Ovary (tissue), 9 donors: Measurements from ENCODE around the gene BRDT. TPM values are rescaled to one million over a fixed set of nuclear protein-coding genes. Genes with fewer than 3 reads are reported as not detected.

Source experiments
- DNase-seq, 5 donors: peaks; one replicate each; pipeline ENCODE4 v3.0.0-alpha.2; 2019 to 2020
- H3K27ac ChIP-seq, 2 donors: fragments of 200-600 bp; one replicate each; pipeline versions ENCODE4 v1.5.1 to v1.8.0; 2019 to 2022
- H3K27me3 ChIP-seq: fragments of 200-600 bp; one replicate; pipeline ENCODE4 v1.8.0; 2022
- H3K36me3 ChIP-seq: fragments of 200-600 bp; sonication (generic); one replicate; pipeline ENCODE4 v1.5.1; 2019
- H3K4me1 ChIP-seq: one replicate; pipeline ENCODE4 v1.8.1; 2013; ENCODE audit warnings: mild to moderate bottlenecking, moderate library complexity; ENCODE audit not compliant: insufficient read depth
- H3K4me3 ChIP-seq: fragments of 200-600 bp; sonication (generic); one replicate; pipeline ENCODE4 v1.5.1; 2017
- H3K9me3 ChIP-seq, 2 donors: fragments of 200-600 bp in 1 of 2; sonication (generic) in 1 of 2; one replicate each; pipeline versions ENCODE4 v1.5.1 to v1.8.1; 2013 to 2019; ENCODE audit warnings: mild to moderate bottlenecking in 1 of 2, moderate library complexity in 1 of 2
- EP300 ChIP-seq: sonication (generic); formaldehyde crosslinking; IDR thresholded peaks from one replicate; pipeline ENCODE4 v1.6.1; 2017; ENCODE audit warnings: antibody characterized with exemption
- POLR2A ChIP-seq: fragments of 450-650 bp; IDR thresholded peaks from one replicate; pipeline ENCODE4 v1.6.1; 2017; ENCODE audit warnings: antibody characterized with exemption, mild to moderate bottlenecking, moderate library complexity
- WGBS, 3 donors: extraction: QIAGEN DNeasy Blood & Tissue Kit in 1 of 3; methylation state at CpG; one replicate each; pipeline versions ENCODE4 v1.1.5 to v1.1.7; 2013 to 2017; 5-methylcytosine and 5-hydroxymethylcytosine counted together
- intact Hi-C, 4 donors: fragments of 100-400 bp; cut with DNase I; formaldehyde crosslinking; loops; one replicate each; pipeline versions ENCODE4 v1.11.0 to v1.15.1; 2022 to 2023
- polyA plus RNA-seq, 2 donors: library from polyadenylated mRNA; stranded (reverse); fragments of 200-250 nt in 1 of 2; fragments of 350-450 nt in 1 of 2; fragmentation: Illumina TruSeq in 1 of 2; extraction: RNeasy Lipid Tissue Mini Kit (QIAGEN cat#74804) in 1 of 2; gene quantifications; one replicate each; pipeline ENCODE4 v1.2.3, GENCODE V29; 2013 to 2014
- total RNA-seq, 7 donors: library from RNA; depleted of rRNA in 2 of 7; stranded (reverse); fragments of >200 nt in 2 of 7; fragmentation: NEBNext Ultra II Directional in 3 of 7; extraction: Animal tissue kit (Norgen Biotek cat#: 25700) in 3 of 7; gene quantifications; one replicate each; pipeline versions ENCODE4 v1.1.0 to v1.2.4, GENCODE V29; 2016 to 2023
- TF ChIP-seq, protein P1 (sequence below), 3 donors: fragments of 450-650 bp in 2 of 3; fragments of 200-600 bp in 1 of 3; IDR thresholded peaks; one replicate each; pipeline versions ENCODE4 v1.5.1 to v1.8.0; 2016 to 2022; ENCODE audit warnings: antibody characterized with exemption in 3 of 3, mild to moderate bottlenecking in 1 of 3
- donor health status: DM: no; HTN: no; CAD: no; lungs with moderate emphysema.
- donor health status: DM: no; HTN: no; CAD: no.
- donor health status: Bipolar disorder and iron deficiency.
- donor health status: DM: yes; HTN: yes; CAD: no.
- donor health status: DM: no; HTN: no; CAD: no.
- donor health status: DM: yes; HTN: yes; CAD: no.

The BRDT gene
- total and polyA plus RNA-seq, 9 donors = 0.17 TPM; not detected in 8

DNA sequence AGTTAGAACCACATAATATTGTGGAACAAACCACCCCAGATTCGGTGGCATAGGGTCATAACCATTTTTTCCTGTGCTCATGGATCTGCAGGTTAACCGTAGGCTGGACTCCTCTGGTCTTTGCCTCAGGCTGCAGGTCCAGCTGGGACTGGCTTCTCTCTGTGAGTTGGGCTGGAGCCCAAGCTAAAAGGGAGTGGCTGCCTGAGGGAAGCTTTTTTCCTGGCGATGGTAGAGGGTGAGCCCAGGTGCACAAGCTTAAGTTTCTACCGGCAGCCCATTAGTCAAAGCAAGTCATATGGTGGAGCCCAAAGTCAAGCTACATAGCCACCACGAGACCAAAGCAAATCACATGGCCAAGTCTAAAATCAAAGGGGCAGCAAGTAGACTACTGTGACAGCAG, 94.4 kb downstream of the BRDT start:
- intact Hi-C loops = no loop called here
- WGBS, 3 donors = 71 to 80% (median 72%) methylated on average over 5 of the region's 5 CpGs
- no peak overlapping the region for H3K4me3 ChIP-seq

DNA sequence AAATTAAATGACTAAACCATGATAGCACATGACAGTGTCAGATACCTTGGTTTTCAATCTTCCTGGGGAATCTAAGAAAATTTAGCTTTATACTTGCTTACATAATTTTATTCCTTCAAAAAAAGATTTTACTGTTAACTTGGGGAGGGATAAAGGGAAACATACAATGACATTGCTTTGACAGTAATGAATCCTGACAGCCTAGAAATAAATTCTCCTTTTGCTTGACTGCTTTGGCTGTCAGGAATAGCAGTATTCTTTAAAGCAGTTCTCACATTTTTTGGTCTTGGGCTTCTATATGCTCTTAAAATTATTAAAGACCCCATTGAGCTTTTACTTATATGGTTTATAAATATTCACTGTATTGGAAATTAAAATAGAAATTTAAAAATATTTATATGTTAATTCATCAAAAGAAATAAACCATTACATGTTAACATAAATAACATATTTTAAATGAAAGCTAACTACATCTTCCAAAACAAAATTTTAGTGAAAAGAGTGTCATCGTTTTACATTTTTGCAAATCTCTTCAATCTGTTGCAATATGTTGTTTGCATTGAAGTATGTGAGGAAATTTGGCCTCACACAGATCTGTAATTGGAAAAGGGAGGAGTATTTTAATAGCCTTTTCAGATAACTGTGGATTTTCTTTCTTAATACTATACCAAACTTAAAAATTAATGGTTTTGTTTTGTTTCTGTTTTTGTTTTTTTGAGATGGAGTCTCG, 96.7 kb downstream of the BRDT start:
- intact Hi-C loops = no loop called here
- H3K36me3 ChIP-seq = no peaks in the 10 kb centered on the region
- no peaks in the 10 kb centered on the region for H3K4me1 ChIP-seq
- no peaks in the 10 kb centered on the region for H3K9me3 ChIP-seq
- WGBS, 3 donors = 44 to 80% (median 53%) methylated on average over 2 of the region's 2 CpGs
- DNase-seq = no peak
- TF ChIP-seq, protein P1, sequence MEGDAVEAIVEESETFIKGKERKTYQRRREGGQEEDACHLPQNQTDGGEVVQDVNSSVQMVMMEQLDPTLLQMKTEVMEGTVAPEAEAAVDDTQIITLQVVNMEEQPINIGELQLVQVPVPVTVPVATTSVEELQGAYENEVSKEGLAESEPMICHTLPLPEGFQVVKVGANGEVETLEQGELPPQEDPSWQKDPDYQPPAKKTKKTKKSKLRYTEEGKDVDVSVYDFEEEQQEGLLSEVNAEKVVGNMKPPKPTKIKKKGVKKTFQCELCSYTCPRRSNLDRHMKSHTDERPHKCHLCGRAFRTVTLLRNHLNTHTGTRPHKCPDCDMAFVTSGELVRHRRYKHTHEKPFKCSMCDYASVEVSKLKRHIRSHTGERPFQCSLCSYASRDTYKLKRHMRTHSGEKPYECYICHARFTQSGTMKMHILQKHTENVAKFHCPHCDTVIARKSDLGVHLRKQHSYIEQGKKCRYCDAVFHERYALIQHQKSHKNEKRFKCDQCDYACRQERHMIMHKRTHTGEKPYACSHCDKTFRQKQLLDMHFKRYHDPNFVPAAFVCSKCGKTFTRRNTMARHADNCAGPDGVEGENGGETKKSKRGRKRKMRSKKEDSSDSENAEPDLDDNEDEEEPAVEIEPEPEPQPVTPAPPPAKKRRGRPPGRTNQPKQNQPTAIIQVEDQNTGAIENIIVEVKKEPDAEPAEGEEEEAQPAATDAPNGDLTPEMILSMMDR (IDR thresholded peaks at IDR 0.05) = no peak
- TF ChIP-seq EP300 (no peak), POLR2A (no peak)
- no peak overlapping the region for H3K27ac ChIP-seq
- no peaks in the 10 kb centered on the region for H3K27me3 ChIP-seq
- H3K4me3 ChIP-seq = no peak overlapping the region

More for the DNA sequence above, 94.4 kb downstream of the BRDT start:
- Histone ChIP-seq H3K27me3 (no peaks in the 10 kb centered on the region), H3K9me3 (no peaks in the 10 kb centered on the region), H3K4me1 (no peaks in the 10 kb centered on the region), H3K36me3 (no peaks in the 10 kb centered on the region), H3K27ac (no peak overlapping the region)
- no peak for TF ChIP-seq EP300
- TF ChIP-seq, protein P1 (IDR thresholded peaks at IDR 0.05) = no peak
- TF ChIP-seq POLR2A = no peak
- DNase-seq = no peak

DNA sequence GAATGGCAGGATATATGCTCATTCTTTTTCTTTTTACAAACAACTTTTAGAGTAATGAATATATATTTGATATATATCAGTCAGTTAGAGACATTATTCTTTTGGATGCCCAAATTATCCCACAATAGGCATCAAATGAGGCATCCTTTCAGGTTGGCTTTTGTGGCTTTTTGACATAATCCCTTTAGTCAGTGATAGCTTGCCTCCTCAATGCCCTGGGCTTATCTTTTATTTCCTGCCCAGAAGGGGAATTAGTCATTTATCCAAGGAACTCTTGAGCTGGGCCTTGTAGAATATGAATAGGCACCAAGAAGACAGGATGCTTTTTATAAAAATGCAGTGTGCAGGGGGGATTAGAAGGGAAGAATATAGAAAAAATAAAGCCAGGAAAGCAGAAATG, 102.7 kb downstream of the BRDT start:
- H3K36me3 ChIP-seq = no peaks in the 10 kb centered on the region
- no peak for DNase-seq
- no peaks in the 10 kb centered on the region for H3K4me1 ChIP-seq
- H3K27ac ChIP-seq = no peak overlapping the region
- no peak overlapping the region for H3K4me3 ChIP-seq
- TF ChIP-seq POLR2A (no peak), EP300 (no peak)
- TF ChIP-seq, protein P1 (IDR thresholded peaks at IDR 0.05) = no peak
- intact Hi-C loops = no loop called here
- no peaks in the 10 kb centered on the region for H3K27me3 ChIP-seq
- no peaks in the 10 kb centered on the region for H3K9me3 ChIP-seq

Other genes starting within 250 kb of the BRDT start
- 100 to 1,000 TPM in 6 of 7 donors, 10 to 100 TPM in 1; 92.4 to 442 (median 174) TPM for gene TGFBR3, start 63.2 kb upstream of the BRDT start, total RNA-seq
- 100 to 1,000 TPM; 102 to 142 TPM for gene TGFBR3, start 63.2 kb upstream of the BRDT start, polyA plus RNA-seq
- gene EPHX4, start 80.6 kb downstream of the BRDT start, total RNA-seq = under 1 TPM in 5 of 7 donors, not detected in 2; 0.18 to 0.46 (median 0.24) TPM
- under 1 TPM; 0.35 to 0.83 TPM for gene EPHX4, start 80.6 kb downstream of the BRDT start, polyA plus RNA-seq
- not detected for gene SETSIP, start 126.0 kb downstream of the BRDT start, total RNA-seq
- gene SETSIP, start 126.0 kb downstream of the BRDT start, polyA plus RNA-seq = not detected
- 1 to 10 TPM; 2.0 to 7.7 (median 6.6) TPM for gene BTBD8, start 130.9 kb downstream of the BRDT start, total RNA-seq
- 1 to 10 TPM; 2.5 to 3.1 TPM for gene BTBD8, start 130.9 kb downstream of the BRDT start, polyA plus RNA-seq